PC-3 (cell line): ENCODE measurements around the gene SYT9.

Experiments used
- EZH2phosphoT487 ChIP-seq: fragments of 300-600 bp; sonication (generic); IDR thresholded peaks from 2 replicates; pipeline ENCODE4 v1.6.1; 2018; ENCODE audit warnings: mild to moderate bottlenecking, antibody characterized with exemption, low read length, borderline replicate concordance
- TF ChIP-seq, protein P1 (sequence below): fragments of 300-600 bp; sonication (generic); conservative IDR thresholded peaks from 2 replicates; pipeline ENCODE4 v1.5.1; 2017; ENCODE audit warnings: antibody characterized with exemption, low read depth, mild to moderate bottlenecking, low read length

DNA sequence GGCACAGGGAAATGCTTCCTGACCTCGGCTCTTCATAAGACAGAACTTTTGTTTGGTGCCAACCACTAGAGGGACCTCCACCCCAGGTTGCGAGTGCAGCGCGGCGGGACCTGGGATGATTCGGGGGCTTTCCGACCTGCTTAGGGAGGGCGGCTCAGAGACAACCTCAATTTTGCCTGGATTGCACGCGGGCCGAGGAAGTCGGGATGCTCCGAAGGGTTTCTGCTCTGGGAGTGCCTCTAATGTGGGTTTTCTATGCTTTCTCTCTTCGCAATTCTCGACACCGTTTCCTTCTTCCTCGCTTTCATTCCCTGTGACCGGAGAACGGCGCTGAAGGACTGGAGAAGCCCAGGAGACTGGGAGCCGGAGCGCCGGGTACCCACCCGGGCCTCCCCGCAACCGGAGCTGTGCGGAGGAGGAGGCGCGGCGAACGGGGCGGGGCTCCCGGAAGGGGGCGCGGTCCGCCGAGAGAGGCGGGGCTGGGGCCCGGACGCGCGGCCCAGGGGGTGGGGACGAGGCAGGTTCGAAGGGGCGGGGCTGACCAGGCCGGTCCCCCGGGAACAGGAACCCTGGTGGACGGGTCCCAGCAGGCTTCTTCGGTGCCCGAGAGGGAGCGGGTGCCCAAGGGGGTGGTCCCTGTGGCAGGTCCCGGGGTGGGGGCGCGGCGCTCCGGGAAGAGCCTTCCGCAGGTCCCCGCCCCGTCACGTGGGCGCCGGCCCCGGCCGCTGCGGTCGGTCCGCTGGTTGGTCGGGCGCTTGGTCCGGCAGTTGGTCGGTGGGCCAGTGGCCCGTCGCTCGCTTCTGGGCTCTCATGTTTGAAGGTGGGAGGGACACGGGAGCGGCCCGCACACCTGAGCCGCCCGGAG lies 261.8 kb downstream of the SYT9 start, which contains the start of gene PPFIBP2:
- TF ChIP-seq, protein P1, sequence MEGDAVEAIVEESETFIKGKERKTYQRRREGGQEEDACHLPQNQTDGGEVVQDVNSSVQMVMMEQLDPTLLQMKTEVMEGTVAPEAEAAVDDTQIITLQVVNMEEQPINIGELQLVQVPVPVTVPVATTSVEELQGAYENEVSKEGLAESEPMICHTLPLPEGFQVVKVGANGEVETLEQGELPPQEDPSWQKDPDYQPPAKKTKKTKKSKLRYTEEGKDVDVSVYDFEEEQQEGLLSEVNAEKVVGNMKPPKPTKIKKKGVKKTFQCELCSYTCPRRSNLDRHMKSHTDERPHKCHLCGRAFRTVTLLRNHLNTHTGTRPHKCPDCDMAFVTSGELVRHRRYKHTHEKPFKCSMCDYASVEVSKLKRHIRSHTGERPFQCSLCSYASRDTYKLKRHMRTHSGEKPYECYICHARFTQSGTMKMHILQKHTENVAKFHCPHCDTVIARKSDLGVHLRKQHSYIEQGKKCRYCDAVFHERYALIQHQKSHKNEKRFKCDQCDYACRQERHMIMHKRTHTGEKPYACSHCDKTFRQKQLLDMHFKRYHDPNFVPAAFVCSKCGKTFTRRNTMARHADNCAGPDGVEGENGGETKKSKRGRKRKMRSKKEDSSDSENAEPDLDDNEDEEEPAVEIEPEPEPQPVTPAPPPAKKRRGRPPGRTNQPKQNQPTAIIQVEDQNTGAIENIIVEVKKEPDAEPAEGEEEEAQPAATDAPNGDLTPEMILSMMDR = peak; percentile 81
- no peak for TF ChIP-seq EZH2phosphoT487
